Body of pancreas (tissue), 4 donors: ENCODE results near the gene PCYOX1L.

Experiments
- CTCF ChIP-seq, 7 experiments: fragments of 450-650 bp in 4 of 7; fragments of 200-600 bp in 3 of 7; sonication (generic) in 3 of 7; IDR thresholded peaks; one replicate each; pipeline ENCODE4 v1.5.1; 2016 to 2019; ENCODE audit warnings: antibody characterized with exemption in 7 of 7
- POLR2A ChIP-seq, 3 donors: fragments of 450-650 bp; IDR thresholded peaks; one replicate each; pipeline ENCODE4 v1.6.1; 2016; ENCODE audit warnings: antibody characterized with exemption in 3 of 3, mild to moderate bottlenecking in 2 of 3

- no peak for TF ChIP-seq CTCF (IDR thresholded peaks at IDR 0.05)
- TF ChIP-seq POLR2A (IDR thresholded peaks at IDR 0.05) = no peak
Observed at GRCh38 chr5:149338364-149338763, 19.5 kb upstream of the PCYOX1L start.
